Testis (tissue), 5 donors: ENCODE measurements around the gene GARS1. TPM values are rescaled to one million over a fixed set of nuclear protein-coding genes. Genes with fewer than 3 reads are reported as not detected.

Experiments
- DNase-seq: peaks from one replicate; pipeline ENCODE4 v3.0.0-alpha.2; 2019
- H3K27ac ChIP-seq, 2 donors: fragments of 200-600 bp; sonication (generic); one replicate each; pipeline ENCODE4 v1.5.1; 2019
- H3K27me3 ChIP-seq: fragments of 200-600 bp; sonication (generic); one replicate; pipeline ENCODE4 v1.5.1; 2019
- H3K36me3 ChIP-seq: fragments of 200-600 bp; sonication (generic); one replicate; pipeline ENCODE4 v1.5.1; 2017; ENCODE audit warnings: low read depth; ENCODE audit errors: missing control alignments
- H3K4me1 ChIP-seq: fragments of 200-600 bp; sonication (generic); one replicate; pipeline ENCODE4 v1.5.1; 2019
- H3K4me3 ChIP-seq, 2 donors: fragments of 200-600 bp; sonication (generic); one replicate each; pipeline ENCODE4 v1.5.1; 2017 to 2019
- H3K9me3 ChIP-seq: fragments of 200-600 bp; sonication (generic); one replicate; pipeline ENCODE4 v1.5.1; 2017
- POLR2A ChIP-seq: fragments of 450-650 bp; IDR thresholded peaks from one replicate; pipeline ENCODE4 v1.6.1; 2017; ENCODE audit warnings: antibody characterized with exemption, mild to moderate bottlenecking, moderate library complexity
- WGBS, 2 donors: methylation state at CpG; one replicate each; pipeline ENCODE4 v1.1.5; 2018; 5-methylcytosine and 5-hydroxymethylcytosine counted together
- intact Hi-C: fragments of 100-400 bp; cut with DNase I; formaldehyde crosslinking; loops from one replicate; pipeline ENCODE4 v1.15.1; 2023; ENCODE audit warnings: low total_unique reads
- long read RNA-seq, 2 donors: transcript quantifications; one replicate each; lab custom pipeline, GENCODE V29; 2026
- polyA plus RNA-seq: library from polyadenylated mRNA; stranded (reverse); fragments of 350-450 nt; fragmentation: Illumina TruSeq; extraction: RNeasy Lipid Tissue Mini Kit (QIAGEN cat#74804); gene quantifications from one replicate; pipeline ENCODE4 v1.2.3, GENCODE V29; 2014; ENCODE audit warnings: low read depth, low replicate concordance; ENCODE audit not compliant: insufficient read depth
- total RNA-seq, 2 donors: library from RNA; depleted of rRNA; stranded (reverse); fragments of >200 nt; gene quantifications; one replicate each; pipeline ENCODE4 v1.2.3, GENCODE V29; 2016
- TF ChIP-seq, protein P1 (sequence below), 3 experiments: fragments of 450-650 bp in 2 of 3; fragments of 200-600 bp in 1 of 3; sonication (generic) in 1 of 3; IDR thresholded peaks; one replicate each; pipeline ENCODE4 v1.5.1; 2016 to 2019; ENCODE audit warnings: antibody characterized with exemption in 3 of 3, mild to moderate bottlenecking in 2 of 3, moderate library complexity in 1 of 3

GARS1 gene, protein sequence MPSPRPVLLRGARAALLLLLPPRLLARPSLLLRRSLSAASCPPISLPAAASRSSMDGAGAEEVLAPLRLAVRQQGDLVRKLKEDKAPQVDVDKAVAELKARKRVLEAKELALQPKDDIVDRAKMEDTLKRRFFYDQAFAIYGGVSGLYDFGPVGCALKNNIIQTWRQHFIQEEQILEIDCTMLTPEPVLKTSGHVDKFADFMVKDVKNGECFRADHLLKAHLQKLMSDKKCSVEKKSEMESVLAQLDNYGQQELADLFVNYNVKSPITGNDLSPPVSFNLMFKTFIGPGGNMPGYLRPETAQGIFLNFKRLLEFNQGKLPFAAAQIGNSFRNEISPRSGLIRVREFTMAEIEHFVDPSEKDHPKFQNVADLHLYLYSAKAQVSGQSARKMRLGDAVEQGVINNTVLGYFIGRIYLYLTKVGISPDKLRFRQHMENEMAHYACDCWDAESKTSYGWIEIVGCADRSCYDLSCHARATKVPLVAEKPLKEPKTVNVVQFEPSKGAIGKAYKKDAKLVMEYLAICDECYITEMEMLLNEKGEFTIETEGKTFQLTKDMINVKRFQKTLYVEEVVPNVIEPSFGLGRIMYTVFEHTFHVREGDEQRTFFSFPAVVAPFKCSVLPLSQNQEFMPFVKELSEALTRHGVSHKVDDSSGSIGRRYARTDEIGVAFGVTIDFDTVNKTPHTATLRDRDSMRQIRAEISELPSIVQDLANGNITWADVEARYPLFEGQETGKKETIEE
- total RNA-seq, result 100 to 1,000 TPM; 110 to 115 TPM
- 104 TPM for polyA plus RNA-seq
- long read RNA-seq, donor 1, transcript GARS-209 (2 exons, 772 nt), result minor isoform, 6 of 52 reads
- long read RNA-seq, donor 1, transcript GARS-201 (17 exons, 2,634 nt), result major isoform, 27 of 52 reads
- long read RNA-seq, donor 1, partial matches to known transcripts, result 16 of 52 reads
- long read RNA-seq, donor 1, other reads (novel, unspliced or antisense), result 0 of 52 reads
- long read RNA-seq, donor 2, transcript GARS-201 (17 exons, 2,634 nt), result major isoform, 20 of 29 reads
- long read RNA-seq, donor 2, partial matches to known transcripts, result 6 of 29 reads
- long read RNA-seq, donor 2, other reads (novel, unspliced or antisense), result 0 of 29 reads

DNA sequence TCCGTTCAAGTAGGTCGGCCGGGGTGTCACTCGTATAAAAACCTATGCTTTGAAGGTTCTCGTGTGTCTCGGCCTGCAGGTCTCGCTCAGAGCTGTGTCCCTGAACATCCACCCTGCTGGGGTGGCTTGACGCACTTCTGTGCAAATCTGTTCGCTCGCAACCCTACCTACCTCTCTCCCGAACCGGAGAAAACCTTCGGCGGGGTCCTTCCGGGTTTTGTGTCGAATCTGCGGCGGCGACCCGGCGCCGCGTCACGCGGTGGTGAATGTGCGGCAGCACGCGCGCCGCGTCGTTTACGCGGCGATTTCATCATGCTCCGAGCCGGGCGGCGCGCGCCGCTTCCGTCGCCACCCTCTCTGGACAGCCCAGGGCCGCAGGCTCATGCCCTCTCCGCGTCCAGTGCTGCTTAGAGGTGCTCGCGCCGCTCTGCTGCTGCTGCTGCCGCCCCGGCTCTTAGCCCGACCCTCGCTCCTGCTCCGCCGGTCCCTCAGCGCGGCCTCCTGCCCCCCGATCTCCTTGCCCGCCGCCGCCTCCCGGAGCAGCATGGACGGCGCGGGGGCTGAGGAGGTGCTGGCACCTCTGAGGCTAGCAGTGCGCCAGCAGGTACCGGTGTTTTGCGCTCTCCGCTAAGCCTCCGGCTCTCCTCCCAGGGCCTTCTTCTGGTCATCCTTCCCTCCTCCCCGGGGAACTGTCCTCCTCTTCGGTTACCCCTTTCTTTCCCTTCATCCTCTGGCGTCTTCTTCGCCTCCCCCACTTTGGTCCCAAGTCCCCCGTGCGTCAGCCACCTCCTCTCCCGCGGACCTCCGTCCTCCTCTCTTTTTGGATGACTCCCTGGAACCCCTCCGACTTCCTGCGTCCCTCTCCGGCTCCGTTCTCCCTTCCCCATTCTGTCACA, at the start of gene GARS1:
TSS of gene GARS1 (plus strand) at position 339 of the 896 bp plus-strand sequence. CDS start at position 383, 44 bp downstream.
- WGBS, 2 donors, result 0% methylated on average over 75 to 81 of the region's 84 CpGs

DNA sequence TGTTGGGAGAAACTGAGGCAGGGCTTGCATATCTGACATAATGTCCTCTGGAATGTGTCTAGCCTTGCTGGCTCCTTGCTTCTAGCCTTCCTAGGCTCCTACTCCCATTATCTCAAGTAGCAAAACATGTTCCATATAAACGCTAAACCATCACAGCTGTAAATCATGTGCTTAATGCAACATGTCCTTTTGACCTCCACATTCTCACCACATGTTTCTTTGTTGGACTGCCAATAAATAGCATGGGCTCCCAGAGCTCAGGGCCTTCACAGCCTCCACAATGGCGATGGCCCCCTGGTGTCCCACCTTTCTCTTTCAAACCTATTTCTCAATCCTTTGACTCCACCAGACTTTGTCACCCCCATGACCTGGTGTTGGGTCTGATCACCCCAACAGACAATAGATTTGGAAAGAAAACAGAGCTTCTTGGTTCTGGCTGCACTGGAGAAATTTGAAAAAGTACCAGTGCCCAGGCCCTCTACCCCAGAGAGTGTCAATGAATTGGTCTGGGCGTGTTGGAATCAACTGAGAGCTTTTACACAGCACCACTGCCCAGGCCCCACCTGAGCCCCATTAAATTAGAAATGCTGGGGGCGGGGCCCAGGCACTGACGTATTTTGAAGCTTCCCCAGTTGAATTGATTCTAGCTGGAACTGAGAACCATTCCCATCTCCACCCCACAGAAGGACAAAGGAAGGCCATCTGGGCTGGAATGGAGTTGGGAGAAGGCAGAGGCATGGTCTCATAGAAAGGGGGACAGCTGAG, 48.7 kb upstream of the GARS1 start:
- no peak for DNase-seq
- no peaks in the 10 kb centered on the region for H3K27me3 ChIP-seq
- H3K36me3 ChIP-seq, result no peaks in the 10 kb centered on the region
- 75 to 84% methylated on average over 5 of the region's 5 CpGs for WGBS, 2 donors
- peaks cover 3% of the 10 kb centered on the region for H3K4me1 ChIP-seq
- no peaks in the 10 kb centered on the region for H3K9me3 ChIP-seq
- TF ChIP-seq, protein P1, sequence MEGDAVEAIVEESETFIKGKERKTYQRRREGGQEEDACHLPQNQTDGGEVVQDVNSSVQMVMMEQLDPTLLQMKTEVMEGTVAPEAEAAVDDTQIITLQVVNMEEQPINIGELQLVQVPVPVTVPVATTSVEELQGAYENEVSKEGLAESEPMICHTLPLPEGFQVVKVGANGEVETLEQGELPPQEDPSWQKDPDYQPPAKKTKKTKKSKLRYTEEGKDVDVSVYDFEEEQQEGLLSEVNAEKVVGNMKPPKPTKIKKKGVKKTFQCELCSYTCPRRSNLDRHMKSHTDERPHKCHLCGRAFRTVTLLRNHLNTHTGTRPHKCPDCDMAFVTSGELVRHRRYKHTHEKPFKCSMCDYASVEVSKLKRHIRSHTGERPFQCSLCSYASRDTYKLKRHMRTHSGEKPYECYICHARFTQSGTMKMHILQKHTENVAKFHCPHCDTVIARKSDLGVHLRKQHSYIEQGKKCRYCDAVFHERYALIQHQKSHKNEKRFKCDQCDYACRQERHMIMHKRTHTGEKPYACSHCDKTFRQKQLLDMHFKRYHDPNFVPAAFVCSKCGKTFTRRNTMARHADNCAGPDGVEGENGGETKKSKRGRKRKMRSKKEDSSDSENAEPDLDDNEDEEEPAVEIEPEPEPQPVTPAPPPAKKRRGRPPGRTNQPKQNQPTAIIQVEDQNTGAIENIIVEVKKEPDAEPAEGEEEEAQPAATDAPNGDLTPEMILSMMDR (IDR thresholded peaks at IDR 0.05), result no peak
- no peak for TF ChIP-seq POLR2A
- no peak overlapping the region for H3K4me3 ChIP-seq
- intact Hi-C loops, result no loop called here
- no peak overlapping the region for H3K27ac ChIP-seq

More for the DNA sequence above, at the start of gene GARS1:
- Histone ChIP-seq H3K36me3 (no peaks in the 10 kb centered on the region), H3K4me1 (peaks cover 18% of the 10 kb centered on the region), H3K27ac (peak within 1 kb of the TSS; percentile 82 to 95), H3K4me3 (peak within 1 kb of the TSS; percentile 96 to 99), H3K27me3 (no peaks in the 10 kb centered on the region), H3K9me3 (no peaks in the 10 kb centered on the region)
- TF ChIP-seq POLR2A, result no peak
- TF ChIP-seq, protein P1 (IDR thresholded peaks at IDR 0.05), result peak in 1 of 3 experiments; percentile 23
- DNase-seq, result peak; percentile 93
- intact Hi-C loops, result no loop called here

DNA sequence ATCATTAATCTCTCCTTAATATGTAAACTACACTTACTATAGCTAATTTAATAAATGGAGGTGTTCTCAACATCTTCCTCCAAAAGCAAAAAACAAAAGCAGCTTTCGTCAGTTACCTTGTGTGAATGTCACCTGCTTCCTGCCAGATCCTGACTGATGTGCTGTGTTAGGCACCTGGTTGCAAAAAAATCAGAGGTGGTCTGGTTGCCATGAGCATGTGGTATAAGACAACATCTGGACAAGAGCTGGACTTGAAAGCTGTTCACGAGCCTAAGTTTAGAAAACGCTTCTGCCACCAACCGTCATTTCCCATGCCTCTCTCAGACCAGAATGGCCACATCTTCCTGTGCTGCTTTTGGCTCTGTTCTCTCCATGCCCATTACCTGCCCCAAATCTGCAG, 48.1 kb upstream of the GARS1 start:
- Histone ChIP-seq H3K27me3 (no peaks in the 10 kb centered on the region), H3K27ac (no peak overlapping the region), H3K4me3 (no peak overlapping the region), H3K9me3 (no peaks in the 10 kb centered on the region), H3K4me1 (peaks cover 7% of the 10 kb centered on the region), H3K36me3 (no peaks in the 10 kb centered on the region)
- intact Hi-C loops, result no loop called here
- no peak for TF ChIP-seq POLR2A
- TF ChIP-seq, protein P1 (IDR thresholded peaks at IDR 0.05), result no peak
- 97 to 99% methylated on average over 4 of the region's 4 CpGs for WGBS, 2 donors
- DNase-seq, result no peak

DNA sequence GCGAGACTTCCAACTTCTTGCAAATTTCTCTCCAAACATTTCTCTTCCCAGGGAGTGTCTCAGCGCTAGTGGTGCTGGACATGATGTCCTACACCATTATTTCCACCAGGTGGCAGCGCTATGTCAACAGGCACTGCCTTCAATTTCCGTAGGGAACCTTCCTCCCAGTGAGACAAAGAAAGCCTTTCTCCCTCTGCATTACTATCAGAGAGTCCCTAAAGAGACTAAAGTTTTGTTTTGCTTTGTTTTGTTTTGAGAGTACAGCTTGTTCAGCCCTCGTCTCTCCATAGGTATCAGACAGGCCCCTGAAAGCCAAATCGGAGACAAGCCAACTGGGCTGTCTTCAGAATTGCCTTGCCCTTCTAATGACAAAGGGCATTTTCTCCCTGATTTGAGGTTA, 45.8 kb upstream of the GARS1 start:
- peak; percentile 88 for DNase-seq

More for the DNA sequence above, 45.8 kb upstream of the GARS1 start:
- H3K4me1 ChIP-seq, result peaks cover 7% of the 10 kb centered on the region
- no peak overlapping the region for H3K4me3 ChIP-seq
- intact Hi-C loops, result no loop called here
- no peaks in the 10 kb centered on the region for H3K27me3 ChIP-seq
- no peaks in the 10 kb centered on the region for H3K36me3 ChIP-seq
- H3K27ac ChIP-seq, result peak overlapping the region in 1 of 2 donors; percentile 6
- WGBS, 2 donors, result 20 to 25% methylated on average over 6 of the region's 6 CpGs
- no peaks in the 10 kb centered on the region for H3K9me3 ChIP-seq
- TF ChIP-seq, protein P1 (IDR thresholded peaks at IDR 0.05), result peak; percentile 79 to 90 (median 81)
- TF ChIP-seq POLR2A, result no peak
